CD4-positive, alpha-beta T cell treated with Interleukin-17A for 1 hour (primary cell): ENCODE results near the gene FADS6.
"Not testable (repeated sequence)": the region's sequence is repeated elsewhere in the genome, so short reads cannot be mapped to it uniquely, and the experiment has no call there.

Source experiments
- DNase-seq: peaks from one replicate; pipeline ENCODE4 v3.0.0-alpha.2; 2020

FADS6 gene

GRCh38 chr17:74883241-74883745 is 10.1 kb downstream of the FADS6 start:
- DNase-seq, result no peak

GRCh38 chr17:74882517-74883240 is 10.8 kb downstream of the FADS6 start:
- no peak for DNase-seq

DNA sequence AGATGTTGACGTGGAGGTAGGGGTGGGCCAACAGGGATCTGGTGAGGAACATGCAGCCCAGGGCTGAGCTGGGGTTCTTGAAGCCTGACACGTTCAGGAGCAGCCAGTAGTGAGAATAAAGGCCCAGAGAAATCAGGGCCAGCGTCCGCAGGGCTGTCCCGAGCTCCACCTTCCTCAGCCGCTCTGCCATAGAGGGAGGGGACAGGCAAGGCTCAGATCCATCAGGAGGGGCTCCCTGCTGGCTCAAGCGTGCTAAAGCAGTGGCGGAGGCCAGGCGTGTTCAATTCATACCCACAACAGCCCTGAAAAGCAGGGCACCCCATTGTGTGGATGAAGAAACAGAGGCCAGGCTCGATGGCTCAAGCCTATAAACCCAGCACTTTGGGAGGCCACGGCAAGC is 12.4 kb downstream of the FADS6 start:
- no peak for DNase-seq

DNA sequence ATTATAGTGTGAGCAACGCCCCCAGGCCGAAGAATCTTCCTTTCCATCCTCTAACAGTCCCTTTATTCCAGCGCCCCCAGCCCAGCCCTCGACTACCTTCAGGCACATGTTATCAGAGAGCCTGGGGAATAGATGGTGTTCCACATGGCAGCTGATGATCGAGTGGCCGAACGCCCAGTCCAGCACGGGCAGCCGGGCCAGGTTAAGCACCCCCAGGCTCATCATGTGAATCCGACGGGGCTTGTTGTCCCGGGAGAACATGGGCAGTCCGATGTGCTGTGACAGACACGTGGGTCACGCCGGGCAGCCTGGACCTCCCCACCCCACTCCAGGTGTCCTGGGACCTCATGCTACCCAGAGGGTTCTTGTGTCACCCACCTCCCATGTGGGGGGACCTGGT is 14.1 kb downstream of the FADS6 start:
- no peak for DNase-seq

GRCh38 chr17:74878658-74879057 is 14.8 kb downstream of the FADS6 start:
- DNase-seq, result no peak

- no peak for DNase-seq
Observed at GRCh38 chr17:74877592-74878548, 15.6 kb downstream of the FADS6 start.

DNA sequence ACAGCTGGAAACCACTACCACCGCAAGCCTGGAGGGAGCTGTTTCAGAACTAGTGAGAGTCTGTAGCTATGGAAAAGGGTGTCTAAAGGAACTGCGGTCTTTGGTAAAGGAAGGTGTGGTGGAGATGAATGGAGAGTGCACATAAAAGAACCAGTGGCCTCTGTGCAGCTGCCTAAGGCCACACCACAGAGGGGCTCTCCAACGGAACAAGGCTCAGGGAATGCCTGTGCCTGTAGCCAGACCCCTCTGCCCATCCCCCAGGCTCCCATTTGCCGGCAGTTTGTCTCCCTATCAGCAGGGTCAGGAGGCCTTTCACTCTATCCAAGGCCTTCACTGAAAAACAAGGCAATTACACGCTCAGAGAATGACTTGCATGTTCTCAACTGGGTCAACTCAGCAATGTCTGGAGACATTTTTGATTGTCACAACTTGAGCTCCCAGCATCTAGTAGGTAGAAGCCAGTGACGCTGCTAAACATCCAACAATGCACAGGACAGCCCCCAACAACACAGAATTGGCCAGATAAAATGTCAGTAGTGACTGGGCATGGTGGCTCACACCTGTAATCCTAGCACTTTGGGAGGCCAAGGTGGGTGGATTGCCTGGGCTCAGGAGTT is 17.3 kb downstream of the FADS6 start:
- no peak for DNase-seq

- no peak for DNase-seq
Observed at GRCh38 chr17:74875155-74875976, 18.1 kb downstream of the FADS6 start.

- DNase-seq, result no peak
Observed at GRCh38 chr17:74874615-74875037, 18.8 kb downstream of the FADS6 start.

DNA sequence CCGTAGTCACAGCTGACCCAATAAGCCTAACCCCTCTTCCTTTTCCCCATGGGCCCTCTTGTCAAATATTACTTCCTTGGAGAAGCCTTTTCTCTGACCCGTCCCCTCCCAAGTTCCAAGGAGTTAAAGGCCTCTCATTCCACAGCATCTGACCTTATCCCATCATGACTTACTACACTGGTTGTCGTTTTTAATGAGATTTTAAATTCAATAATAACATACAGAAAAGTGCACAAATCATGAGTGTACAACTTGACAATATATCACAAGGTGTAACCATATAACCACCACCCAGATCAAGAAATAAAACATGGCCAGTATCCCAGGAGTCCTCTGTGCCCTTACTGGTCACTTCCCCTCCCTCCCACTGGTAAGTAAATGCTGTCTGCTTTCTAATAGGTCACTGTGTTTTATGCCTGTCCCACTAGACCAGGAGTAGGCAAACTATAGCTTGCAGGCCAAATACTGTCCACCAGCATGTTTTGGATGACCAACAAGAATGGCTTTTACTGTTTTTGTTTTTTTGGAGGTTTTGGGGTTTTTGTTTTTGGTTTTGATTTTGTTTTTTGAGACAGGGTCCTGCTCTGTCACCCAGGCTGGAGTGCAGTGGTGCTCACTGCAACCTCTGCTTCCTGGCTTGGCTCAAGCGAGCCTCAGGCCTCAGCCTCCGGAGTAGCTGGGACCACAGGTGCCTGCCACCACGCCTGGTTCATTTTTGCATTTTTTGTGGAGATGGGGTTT is 19.4 kb downstream of the FADS6 start:
- DNase-seq, result no peak

GRCh38 chr17:74873037-74873873 is 20.2 kb downstream of the FADS6 start:
- DNase-seq, result peak; percentile 100

DNA sequence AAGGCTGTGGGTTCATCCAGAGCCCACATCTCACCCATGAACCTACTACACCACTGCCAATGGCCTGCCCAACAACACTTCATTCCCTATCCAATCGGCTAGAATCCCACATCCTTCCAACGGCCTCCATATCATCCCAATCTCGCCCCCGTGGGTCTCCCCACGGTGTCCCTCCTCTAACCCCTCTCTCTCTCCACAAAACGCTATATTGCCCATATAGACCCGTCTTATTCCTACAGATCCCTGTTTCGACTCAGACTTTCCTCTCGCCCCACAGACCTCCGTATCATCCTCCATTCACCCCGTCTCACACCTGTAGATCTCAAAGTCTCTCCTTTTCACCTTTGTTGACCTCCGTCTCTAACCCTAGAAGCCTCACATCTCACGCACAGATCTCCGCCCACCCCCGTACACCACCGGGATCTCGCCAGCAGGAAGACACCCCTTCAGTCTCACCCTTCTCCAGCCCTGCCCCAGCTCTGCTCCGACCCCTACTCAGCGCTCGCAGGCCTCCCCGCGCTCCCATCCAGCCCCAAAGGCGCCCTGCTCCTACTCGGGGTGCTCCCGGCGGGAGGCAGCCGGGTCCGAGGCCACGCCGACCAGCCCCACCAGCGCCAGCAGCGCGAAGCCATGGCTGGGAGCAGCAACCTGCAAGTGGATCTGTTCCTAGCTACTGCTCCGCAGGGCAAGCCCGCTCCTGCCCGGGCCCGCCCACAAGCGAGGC is 21.0 kb downstream of the FADS6 start, which contains the start of gene FDXR:
Gene FDXR, minus strand, starts transcription at position 682 of the 724 bp plus-strand sequence. Its CDS starts 50 bp downstream, at position 632.
- no peak for DNase-seq

- no peak for DNase-seq
Observed at GRCh38 chr17:74871356-74872076, 21.9 kb downstream of the FADS6 start.

GRCh38 chr17:74870512-74870911 is 22.9 kb downstream of the FADS6 start:
- DNase-seq, result no peak

- DNase-seq, result not testable (repeated sequence)
Observed at GRCh38 chr17:74870028-74870427, 23.4 kb downstream of the FADS6 start.

DNA sequence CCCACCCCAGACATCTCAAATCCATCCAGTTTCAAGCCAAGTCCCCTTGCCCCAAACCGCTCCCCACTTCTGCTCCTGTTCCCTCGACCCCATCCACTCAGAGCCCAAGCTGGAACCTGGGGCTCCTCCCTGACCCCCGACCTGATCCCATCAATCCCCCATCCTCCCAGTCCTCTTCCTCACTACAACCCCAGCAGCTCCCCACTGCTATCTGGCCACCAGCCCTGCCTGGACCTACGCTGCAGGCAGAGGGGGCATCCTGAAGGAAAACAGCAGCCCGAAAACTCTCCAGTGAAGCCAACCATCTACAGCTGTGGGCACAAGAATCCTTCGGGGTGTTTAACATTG is 24.6 kb downstream of the FADS6 start:
- no peak for DNase-seq

DNA sequence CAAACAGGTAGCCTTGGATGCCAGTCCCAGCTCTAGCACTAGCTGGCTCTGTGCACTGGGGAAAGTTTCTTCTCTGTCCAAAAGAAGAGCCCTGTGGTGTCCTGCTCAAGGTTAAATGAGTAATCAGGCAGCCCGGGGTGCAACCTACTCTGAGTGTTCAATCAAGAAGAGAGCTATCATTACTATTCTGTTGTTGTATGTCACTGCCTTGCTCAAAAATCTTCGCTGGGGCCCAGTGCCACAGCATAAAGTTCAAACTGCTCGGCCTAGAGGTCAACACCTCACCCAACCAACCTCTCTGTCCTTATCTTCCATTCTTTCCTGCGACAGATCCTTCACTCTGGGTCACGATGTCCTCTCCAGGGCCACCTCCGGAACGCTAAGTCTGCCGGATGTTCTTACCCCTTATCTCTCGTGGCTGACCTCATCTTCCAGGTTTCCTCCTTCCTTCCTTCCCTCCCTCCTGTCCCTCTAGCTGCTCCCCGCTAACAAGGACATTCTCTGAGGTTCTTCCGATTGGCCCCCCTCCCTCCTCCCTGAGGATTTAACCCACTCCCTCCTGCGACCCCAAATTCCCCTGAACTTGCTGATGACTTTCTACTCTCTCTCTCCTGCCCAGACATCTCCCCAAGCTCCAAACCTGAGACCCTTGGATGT is 25.1 kb downstream of the FADS6 start:
- DNase-seq, result no peak

DNA sequence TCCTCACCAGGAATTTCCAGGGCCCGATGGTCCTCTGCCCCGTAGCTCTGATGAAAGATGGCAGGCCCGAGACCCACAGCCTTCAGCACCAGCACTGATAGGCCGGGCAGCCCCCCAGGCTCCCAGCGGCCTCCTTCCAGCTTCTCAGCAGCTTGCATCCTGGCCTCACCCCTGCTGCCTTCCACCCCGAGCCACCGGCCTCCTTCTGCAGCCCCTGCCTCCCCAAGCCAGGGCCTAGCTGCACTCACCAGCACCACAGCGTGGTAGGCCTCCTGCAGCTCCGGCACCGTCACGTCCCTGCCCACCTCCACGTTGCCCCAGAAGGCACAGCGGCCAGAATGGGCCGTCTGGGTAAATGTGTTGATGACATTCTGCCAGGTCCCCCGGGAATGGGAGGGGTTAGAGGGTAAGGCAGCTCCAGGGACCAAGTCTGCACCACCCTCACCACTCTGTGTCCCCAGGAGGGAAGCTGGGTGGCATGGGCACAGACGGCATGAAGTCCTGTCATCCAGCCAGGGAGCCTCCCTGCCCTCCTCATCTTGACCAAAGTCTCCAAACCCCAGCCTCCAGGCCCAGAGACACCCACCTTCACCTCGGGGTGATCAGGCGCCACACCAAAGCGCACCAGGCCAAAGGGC is 27.1 kb downstream of the FADS6 start:
- no peak for DNase-seq
